Sigmoid colon (tissue), 7 donors: Measurements from ENCODE around the gene RAP1B. TPM values are rescaled to one million over a fixed set of nuclear protein-coding genes. Genes with fewer than 3 reads are reported as not detected.
A peak's percentile ranks its signal among the peaks of the same experiment; 100 is the strongest.

ENCODE experiments used
- DNase-seq: peaks from one replicate; pipeline ENCODE4 v3.0.0-alpha.2; 2019
- H3K27ac ChIP-seq, 4 donors: fragments of 200-600 bp; sonication (generic); one replicate each; pipeline ENCODE4 v1.5.1; 2016 to 2019; ENCODE audit warnings: mild to moderate bottlenecking in 1 of 4
- H3K27me3 ChIP-seq, 3 donors: fragments of 200-600 bp; sonication (generic); one replicate each; pipeline ENCODE4 v1.5.1; 2019; ENCODE audit warnings: mild to moderate bottlenecking in 1 of 3
- H3K36me3 ChIP-seq, 4 donors: fragments of 200-600 bp; sonication (generic); one replicate each; pipeline ENCODE4 v1.5.1; 2016 to 2019
- H3K4me1 ChIP-seq, 4 donors: fragments of 200-600 bp; sonication (generic); one replicate each; pipeline ENCODE4 v1.5.1; 2017 to 2019
- H3K4me3 ChIP-seq, 4 donors: fragments of 200-600 bp; sonication (generic); one replicate each; pipeline ENCODE4 v1.5.1; 2017 to 2019; ENCODE audit warnings: mild to moderate bottlenecking in 2 of 4, moderate library complexity in 1 of 4
- H3K9me3 ChIP-seq, 4 donors: fragments of 200-600 bp in 3 of 4; sonication (generic) in 3 of 4; one replicate each; pipeline versions ENCODE4 v1.5.1 to v1.6.1; 2013 to 2019
- EP300 ChIP-seq, 4 donors: sonication (generic); formaldehyde crosslinking; IDR thresholded peaks; one replicate each; pipeline ENCODE4 v1.6.1; 2017; ENCODE audit warnings: antibody characterized with exemption in 4 of 4
- POLR2A ChIP-seq, 2 donors: fragments of 450-650 bp; IDR thresholded peaks; one replicate each; pipeline ENCODE4 v1.6.1; 2016; ENCODE audit warnings: antibody characterized with exemption in 2 of 2, mild to moderate bottlenecking in 2 of 2, moderate library complexity in 2 of 2
- POLR2AphosphoS5 ChIP-seq, 4 donors: sonication (generic); formaldehyde crosslinking; IDR thresholded peaks; one replicate each; pipeline ENCODE4 v1.6.1; 2017; ENCODE audit warnings: antibody characterized with exemption in 4 of 4
- WGBS, 2 donors: extraction: QIAGEN DNeasy Blood & Tissue Kit; methylation state at CpG; one replicate each; pipeline ENCODE4 v1.1.7; 2013; 5-methylcytosine and 5-hydroxymethylcytosine counted together
- intact Hi-C: fragments of 100-400 bp; cut with DNase I; formaldehyde crosslinking; loops from one replicate; pipeline ENCODE4 v1.15.1; 2023
- polyA plus RNA-seq, 3 donors: library from polyadenylated mRNA; stranded (reverse); fragments of 200-250 nt; gene quantifications; one replicate each; pipeline ENCODE4 v1.2.3, GENCODE V29; 2013
- total RNA-seq, 4 donors: library from RNA; depleted of rRNA; stranded (reverse); fragments of >200 nt; gene quantifications; one replicate each; pipeline ENCODE4 v1.1.0, GENCODE V29; 2016
- TF ChIP-seq, protein P1 (sequence below), 4 experiments: fragments of 450-650 bp in 3 of 4; fragments of 200-600 bp in 1 of 4; IDR thresholded peaks; one replicate each; pipeline ENCODE4 v1.5.1; 2016 to 2019; ENCODE audit warnings: antibody characterized with exemption in 4 of 4, mild to moderate bottlenecking in 3 of 4, moderate library complexity in 2 of 4
- donor health status: healthy with polysubstance abuse.
- donor health status: Bipolar disorder and iron deficiency.
- donor health status: healthy.

Gene RAP1B
- total and polyA plus RNA-seq, 7 donors: 146 to 258 (median 213) TPM

DNA sequence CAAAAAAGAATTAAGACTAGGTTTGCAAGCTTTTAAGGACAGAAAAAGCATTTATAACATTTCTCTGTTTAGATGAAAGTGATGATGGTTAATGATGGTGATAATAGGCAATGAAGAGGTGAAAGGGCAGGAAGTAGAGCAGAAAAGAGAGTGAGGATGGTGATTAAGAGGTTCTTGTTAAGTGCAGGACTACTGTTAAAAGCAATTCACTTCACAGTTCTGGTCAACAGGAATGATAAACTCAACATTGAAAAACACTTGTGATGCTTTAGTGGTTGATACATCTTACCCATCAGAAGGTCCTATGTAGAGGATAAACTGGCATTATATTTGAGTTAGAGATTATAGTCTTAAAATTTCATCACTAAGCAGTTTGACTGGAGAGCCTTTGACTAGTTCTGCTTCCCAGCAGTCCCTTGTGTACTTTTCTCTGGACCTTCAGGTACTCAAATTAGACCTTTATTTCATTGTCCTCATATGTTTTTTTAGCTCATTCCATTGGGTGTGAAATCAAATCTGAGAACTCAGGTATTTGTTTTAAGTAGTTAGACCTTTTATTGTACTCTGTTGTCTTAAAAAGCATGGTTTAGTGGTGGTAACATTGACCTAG is 10.9 kb downstream of the RAP1B start:
- no peak for TF ChIP-seq EP300 (IDR thresholded peaks at IDR 0.05)
- TF ChIP-seq POLR2A (IDR thresholded peaks at IDR 0.05): no peak
- TF ChIP-seq POLR2AphosphoS5 (IDR thresholded peaks at IDR 0.05): no peak
- TF ChIP-seq, protein P1, sequence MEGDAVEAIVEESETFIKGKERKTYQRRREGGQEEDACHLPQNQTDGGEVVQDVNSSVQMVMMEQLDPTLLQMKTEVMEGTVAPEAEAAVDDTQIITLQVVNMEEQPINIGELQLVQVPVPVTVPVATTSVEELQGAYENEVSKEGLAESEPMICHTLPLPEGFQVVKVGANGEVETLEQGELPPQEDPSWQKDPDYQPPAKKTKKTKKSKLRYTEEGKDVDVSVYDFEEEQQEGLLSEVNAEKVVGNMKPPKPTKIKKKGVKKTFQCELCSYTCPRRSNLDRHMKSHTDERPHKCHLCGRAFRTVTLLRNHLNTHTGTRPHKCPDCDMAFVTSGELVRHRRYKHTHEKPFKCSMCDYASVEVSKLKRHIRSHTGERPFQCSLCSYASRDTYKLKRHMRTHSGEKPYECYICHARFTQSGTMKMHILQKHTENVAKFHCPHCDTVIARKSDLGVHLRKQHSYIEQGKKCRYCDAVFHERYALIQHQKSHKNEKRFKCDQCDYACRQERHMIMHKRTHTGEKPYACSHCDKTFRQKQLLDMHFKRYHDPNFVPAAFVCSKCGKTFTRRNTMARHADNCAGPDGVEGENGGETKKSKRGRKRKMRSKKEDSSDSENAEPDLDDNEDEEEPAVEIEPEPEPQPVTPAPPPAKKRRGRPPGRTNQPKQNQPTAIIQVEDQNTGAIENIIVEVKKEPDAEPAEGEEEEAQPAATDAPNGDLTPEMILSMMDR (IDR thresholded peaks at IDR 0.05): no peak
- Histone ChIP-seq H3K4me3 (no peak overlapping the region), H3K36me3 (no peaks in the 10 kb centered on the region), H3K27ac (peak overlapping the region in 1 of 4 donors; percentile 55), H3K27me3 (no peaks in the 10 kb centered on the region), H3K4me1 (peaks cover 0 to 97% (median 88%) of the 10 kb centered on the region in 4 donors), H3K9me3 (no peaks in the 10 kb centered on the region)
- no peak for DNase-seq
- intact Hi-C loops: no loop called here

DNA sequence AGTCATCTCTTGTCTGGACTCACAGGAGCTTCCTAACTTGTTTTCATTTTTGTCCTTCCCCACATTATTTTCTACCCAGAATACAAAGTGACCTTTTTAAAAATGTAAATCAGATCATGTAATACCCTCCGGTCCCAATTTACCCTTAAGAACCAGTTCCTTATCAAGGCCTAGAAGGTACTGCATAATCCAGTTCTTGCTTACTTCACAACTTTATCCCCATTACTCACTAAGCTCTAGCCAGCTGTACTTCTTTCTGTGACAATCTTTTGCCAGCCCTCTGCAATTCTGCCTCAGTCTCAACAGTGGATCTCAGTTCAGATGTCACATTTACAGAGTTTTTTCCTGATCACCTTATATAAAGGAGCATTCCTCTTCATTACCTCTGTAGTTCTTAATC is 11.6 kb downstream of the RAP1B start:
- TF ChIP-seq, protein P1 (IDR thresholded peaks at IDR 0.05): no peak
- TF ChIP-seq EP300 (IDR thresholded peaks at IDR 0.05): no peak
- no peak for TF ChIP-seq POLR2A (IDR thresholded peaks at IDR 0.05)
- Histone ChIP-seq H3K36me3 (peaks cover 0 to 4% (median 1%) of the 10 kb centered on the region in 4 donors), H3K27me3 (no peaks in the 10 kb centered on the region), H3K4me1 (peaks cover 0 to 90% (median 81%) of the 10 kb centered on the region in 4 donors), H3K9me3 (no peaks in the 10 kb centered on the region), H3K27ac (peak overlapping the region in 3 of 4 donors; percentile 3 to 55 (median 4)), H3K4me3 (no peak overlapping the region)
- WGBS, 2 donors: 75 to 87% methylated on average over 1 of the region's 1 CpG
- intact Hi-C loops: no loop called here
- DNase-seq: no peak

DNA sequence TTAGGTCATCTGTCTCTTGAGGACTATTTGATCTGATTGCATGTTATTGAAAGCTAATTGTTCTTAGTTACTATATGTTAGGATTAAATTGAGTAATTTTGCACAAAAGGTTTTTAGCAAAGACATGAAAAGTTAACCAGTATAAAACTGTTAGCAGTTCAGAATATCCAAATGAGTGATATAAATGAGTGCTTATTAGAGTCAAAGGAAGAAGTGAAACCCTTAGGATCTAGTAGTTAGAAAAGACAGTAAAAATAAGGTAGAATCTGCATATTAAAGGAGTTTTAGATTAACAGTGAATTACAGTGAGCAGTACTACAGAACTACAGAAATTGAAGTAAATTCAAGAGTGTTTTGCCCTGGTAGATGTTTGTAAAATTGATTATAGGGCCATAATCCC is 12.4 kb downstream of the RAP1B start:
- Histone ChIP-seq H3K27me3 (no peaks in the 10 kb centered on the region), H3K4me3 (no peak overlapping the region), H3K4me1 (peaks cover 0 to 82% (median 73%) of the 10 kb centered on the region in 4 donors), H3K9me3 (peaks cover 0 to 4% (median 0%) of the 10 kb centered on the region in 4 donors), H3K27ac (no peak overlapping the region), H3K36me3 (peaks cover 0 to 12% (median 2%) of the 10 kb centered on the region in 4 donors)
- no peak for DNase-seq
- intact Hi-C loops: no loop called here
- no peak for TF ChIP-seq EP300 (IDR thresholded peaks at IDR 0.05)
- no peak for TF ChIP-seq POLR2AphosphoS5 (IDR thresholded peaks at IDR 0.05)
- no peak for TF ChIP-seq POLR2A (IDR thresholded peaks at IDR 0.05)
- TF ChIP-seq, protein P1 (IDR thresholded peaks at IDR 0.05): no peak

- no peaks in the 10 kb centered on the region for H3K27me3 ChIP-seq
- peaks cover 0 to 4% (median 0%) of the 10 kb centered on the region in 4 donors for H3K9me3 ChIP-seq
- DNase-seq: no peak
- no peak for TF ChIP-seq EP300 (IDR thresholded peaks at IDR 0.05)
- no peak for TF ChIP-seq POLR2A (IDR thresholded peaks at IDR 0.05)
- TF ChIP-seq POLR2AphosphoS5 (IDR thresholded peaks at IDR 0.05): no peak
- TF ChIP-seq, protein P1 (IDR thresholded peaks at IDR 0.05): no peak
- H3K36me3 ChIP-seq: peaks cover 0 to 13% (median 2%) of the 10 kb centered on the region in 4 donors
- peaks cover 0 to 74% (median 65%) of the 10 kb centered on the region in 4 donors for H3K4me1 ChIP-seq
- peak overlapping the region in 1 of 4 donors; percentile 12 for H3K27ac ChIP-seq
- H3K4me3 ChIP-seq: no peak overlapping the region
- intact Hi-C loops: no loop called here
- 100% methylated on average over 1 of the region's 1 CpG for WGBS, 2 donors
Observed at GRCh38 chr12:68623984-68624383, 13.3 kb downstream of the RAP1B start.

- H3K4me1 ChIP-seq: peaks cover 0 to 72% (median 56%) of the 10 kb centered on the region in 4 donors
- no peaks in the 10 kb centered on the region for H3K27me3 ChIP-seq
- no peak overlapping the region for H3K4me3 ChIP-seq
- no peak overlapping the region for H3K27ac ChIP-seq
- peaks cover 0 to 13% (median 2%) of the 10 kb centered on the region in 4 donors for H3K36me3 ChIP-seq
- DNase-seq: no peak
- intact Hi-C loops: no loop called here
- TF ChIP-seq POLR2A (IDR thresholded peaks at IDR 0.05): no peak
- TF ChIP-seq EP300 (IDR thresholded peaks at IDR 0.05): no peak
- TF ChIP-seq POLR2AphosphoS5 (IDR thresholded peaks at IDR 0.05): no peak
- TF ChIP-seq, protein P1 (IDR thresholded peaks at IDR 0.05): no peak
- peaks cover 0 to 4% (median 0%) of the 10 kb centered on the region in 4 donors for H3K9me3 ChIP-seq
- WGBS, 2 donors: 94 to 95% methylated on average over 2 of the region's 2 CpGs
Observed at GRCh38 chr12:68624933-68625332, 14.2 kb downstream of the RAP1B start.
